Pancreas (tissue), 10 donors: Measurements from ENCODE around the gene RASGRP3. TPM values are rescaled to one million over a fixed set of nuclear protein-coding genes. Genes with fewer than 3 reads are reported as not detected.
A peak's percentile ranks its signal among the peaks of the same experiment; 100 is the strongest.

Experiments
- ATAC-seq, 4 donors: fragments of 200-7000 bp; cut with Tn5 transposase; one replicate each; pipeline versions ENCODE4 v1.8.0 to v1.9.1; 2020; ENCODE audit warnings: mild to moderate bottlenecking in 4 of 4, moderate library complexity in 4 of 4
- DNase-seq, 6 donors: peaks; one replicate each; pipeline ENCODE4 v3.0.0-alpha.2; 2020
- FAIRE-seq: peaks from 2 replicates; lab custom pipeline; 2012; peaks lifted over from hg19 to GRCh38; lab: Jason Lieb, UNC
- H3K27ac ChIP-seq, 4 donors: fragments of 200-600 bp; sonication (generic); 1 replicate in 3 of 4; 2 replicates in 1 of 4; pipeline versions ENCODE4 v1.5.0 to v1.8.0; 2020
- H3K27me3 ChIP-seq, 4 donors: fragments of 200-600 bp; one replicate each; pipeline ENCODE4 v1.8.0; 2021
- H3K36me3 ChIP-seq, 3 donors: fragments of 200-600 bp; sonication (generic) in 1 of 3; one replicate each; pipeline versions ENCODE4 v1.5.0 to v1.8.0; 2020 to 2021
- H3K4me1 ChIP-seq, 3 donors: fragments of 200-600 bp; one replicate each; pipeline ENCODE4 v1.8.0; 2021
- H3K4me3 ChIP-seq, 4 donors: fragments of 200-600 bp; sonication (generic) in 2 of 4; one replicate each; pipeline versions ENCODE4 v1.5.0 to v1.8.0; 2020 to 2021
- H3K9me3 ChIP-seq, 4 donors: fragments of 200-600 bp; one replicate each; pipeline ENCODE4 v1.8.0; 2021
- CTCF ChIP-seq, 4 donors: fragments of 200-600 bp; sonication (generic) in 3 of 4; IDR thresholded peaks; one replicate each; pipeline versions ENCODE4 v1.5.0 to v1.8.0; 2021; ENCODE audit warnings: antibody characterized with exemption in 4 of 4
- WGBS, 2 donors: extraction: QIAGEN DNeasy Blood & Tissue Kit; methylation state at CpG; one replicate each; pipeline ENCODE4 v1.1.7; 2013; 5-methylcytosine and 5-hydroxymethylcytosine counted together
- intact Hi-C, 3 donors: fragments of 100-400 bp; cut with DNase I; formaldehyde crosslinking; loops; one replicate each; pipeline versions ENCODE4 v1.11.1 to v1.14.2; 2022
- polyA plus RNA-seq, 2 donors: library from polyadenylated mRNA; stranded (reverse); fragments of 200-250 nt; gene quantifications; one replicate each; pipeline ENCODE4 v1.2.3, GENCODE V29; 2013
- total RNA-seq, 6 donors: library from RNA; stranded (reverse); fragmentation: NEBNext Ultra II Directional in 4 of 6; extraction: Animal tissue kit (Norgen Biotek cat#: 25700) in 4 of 6; gene quantifications; one replicate each; pipeline versions ENCODE4 v1.2.1 to v1.2.4, GENCODE V29; 2021 to 2023
- donor health status: healthy with polysubstance abuse.
- donor health status: DM: no; HTN: no; CAD: no; lungs with moderate emphysema.
- donor health status: DM: no; HTN: no; CAD: no.
- donor health status: control.
- donor health status: control.
- donor health status: Bipolar disorder and iron deficiency.
- donor health status: DM: yes; HTN: yes; CAD: no.
- donor health status: DM: no; HTN: no; CAD: no.
- donor health status: DM: no; HTN: no; CAD: no.
- donor health status: DM: yes; HTN: yes; CAD: no.

RASGRP3 gene
- total and polyA plus RNA-seq, 8 donors, result 0.92 to 14.9 (median 3.0) TPM

DNA sequence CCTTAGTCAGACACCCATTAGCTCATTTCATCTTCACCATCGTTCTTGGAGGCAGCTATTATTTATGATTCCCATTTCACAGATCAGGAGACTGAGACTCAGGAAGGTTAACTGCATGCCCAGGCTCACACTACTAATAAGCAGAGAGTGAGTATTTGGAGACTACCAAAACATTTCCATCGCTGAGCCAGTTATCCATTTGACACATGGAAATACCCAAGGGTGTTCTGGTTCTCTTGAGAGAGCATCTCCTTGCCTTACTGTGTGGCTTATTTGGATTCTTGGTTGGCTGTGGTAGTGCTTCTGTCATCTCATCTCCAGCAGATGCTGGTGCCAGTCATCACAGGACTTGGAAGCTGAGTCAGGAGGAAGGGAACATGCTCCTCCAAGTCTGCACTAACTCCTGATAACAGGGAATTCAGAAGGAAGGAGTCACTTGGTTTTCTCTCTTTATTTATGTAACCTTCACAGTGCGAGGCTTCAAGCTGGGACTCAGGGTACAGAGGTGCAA is 55.2 kb downstream of the RASGRP3 start:
- H3K27ac ChIP-seq, result no peak overlapping the region

GRCh38 chr2:33532146-33532545 is 55.7 kb downstream of the RASGRP3 start:
- FAIRE-seq (no peak), ATAC-seq (no peak), DNase-seq (no peak)
- intact Hi-C loops, result no loop called here
- Histone ChIP-seq H3K4me3 (no peak overlapping the region), H3K9me3 (no peaks in the 10 kb centered on the region), H3K27me3 (no peaks in the 10 kb centered on the region), H3K36me3 (peaks cover 0 to 3% (median 2%) of the 10 kb centered on the region in 3 donors), H3K4me1 (no peaks in the 10 kb centered on the region), H3K27ac (no peak overlapping the region)
- WGBS, 2 donors, result 74% methylated on average over 8 of the region's 8 CpGs
- TF ChIP-seq CTCF (IDR thresholded peaks at IDR 0.05), result no peak

More for the DNA sequence above, 55.2 kb downstream of the RASGRP3 start:
- DNase-seq (no peak), ATAC-seq (no peak), FAIRE-seq (no peak)
- Histone ChIP-seq H3K4me3 (no peak overlapping the region), H3K4me1 (no peaks in the 10 kb centered on the region), H3K27me3 (no peaks in the 10 kb centered on the region), H3K36me3 (peaks cover 0 to 4% (median 3%) of the 10 kb centered on the region in 3 donors), H3K9me3 (no peaks in the 10 kb centered on the region)
- WGBS, 2 donors, result 80 to 84% methylated on average over 3 of the region's 3 CpGs
- intact Hi-C loops, result no loop called here
- TF ChIP-seq CTCF (IDR thresholded peaks at IDR 0.05), result no peak

- H3K4me1 ChIP-seq, result no peaks in the 10 kb centered on the region
- FAIRE-seq (no peak), DNase-seq (no peak), ATAC-seq (no peak)
- no peak overlapping the region for H3K27ac ChIP-seq
- no peaks in the 10 kb centered on the region for H3K9me3 ChIP-seq
- H3K36me3 ChIP-seq, result peaks cover 0 to 3% (median 0%) of the 10 kb centered on the region in 3 donors
- no peak overlapping the region for H3K4me3 ChIP-seq
- WGBS, 2 donors, result 68 to 73% methylated on average over 2 of the region's 2 CpGs
- intact Hi-C loops, result no loop called here
- TF ChIP-seq CTCF (IDR thresholded peaks at IDR 0.05), result no peak
- H3K27me3 ChIP-seq, result no peaks in the 10 kb centered on the region
Measured at GRCh38 chr2:33532966-33533365, 56.5 kb downstream of the RASGRP3 start.

- Histone ChIP-seq H3K9me3 (no peaks in the 10 kb centered on the region), H3K4me3 (no peak overlapping the region), H3K4me1 (no peaks in the 10 kb centered on the region), H3K27ac (no peak overlapping the region), H3K36me3 (no peaks in the 10 kb centered on the region), H3K27me3 (no peaks in the 10 kb centered on the region)
- WGBS, 2 donors, result 87 to 89% methylated on average over 3 of the region's 3 CpGs
- DNase-seq (no peak), ATAC-seq (peak in 1 of 4 donors; percentile 16), FAIRE-seq (no peak)
- intact Hi-C loops, result no loop called here
- no peak for TF ChIP-seq CTCF (IDR thresholded peaks at IDR 0.05)
Measured at GRCh38 chr2:33535421-33535820, 59.0 kb downstream of the RASGRP3 start.

DNA sequence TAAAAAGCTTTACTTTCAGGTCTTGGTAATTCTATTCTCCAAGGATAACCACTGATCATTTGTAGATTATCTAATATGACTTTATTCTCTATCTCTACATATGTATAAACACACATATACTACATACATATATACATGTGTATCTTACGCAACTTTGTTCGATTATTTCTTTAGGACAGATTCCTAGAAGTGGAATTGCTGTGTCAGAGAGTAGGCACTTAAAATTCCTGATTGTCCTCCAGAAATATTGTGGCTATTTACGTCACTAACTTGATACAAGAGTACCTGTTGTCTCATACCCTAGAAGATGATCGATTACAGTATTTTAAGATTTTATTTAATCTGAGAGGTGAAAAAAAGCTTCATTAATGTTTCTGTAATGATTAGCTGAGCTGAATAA is 64.8 kb downstream of the RASGRP3 start:
- WGBS, 2 donors, result 75 to 88% methylated on average over 4 of the region's 4 CpGs

More for the DNA sequence above, 64.8 kb downstream of the RASGRP3 start:
- ATAC-seq (no peak), FAIRE-seq (no peak), DNase-seq (no peak)
- Histone ChIP-seq H3K4me1 (no peaks in the 10 kb centered on the region), H3K36me3 (no peaks in the 10 kb centered on the region), H3K27ac (no peak overlapping the region), H3K4me3 (no peak overlapping the region), H3K27me3 (no peaks in the 10 kb centered on the region), H3K9me3 (no peaks in the 10 kb centered on the region)
- intact Hi-C loops, result no loop called here
- TF ChIP-seq CTCF (IDR thresholded peaks at IDR 0.05), result no peak
